ENCODE data around the gene NRL.

GRCh38 chr14:24150061-24150460 is 35.3 kb upstream of the NRL start:
- no peak for TF ChIP-seq CTCF (conservative IDR thresholded peaks at IDR 0.05 in 1 of 2, IDR thresholded peaks at IDR 0.05 in 1 of 2; ENCODE audit: low read depth in 1 of 2, low read length in 2 of 2)
- TF ChIP-seq EZH2 (IDR thresholded peaks at IDR 0.05; ENCODE audit: low read length, missing control alignments): no peak

Measured in fibroblast of lung (primary cell).